Fibroblast of the aortic adventitia (primary cell): ENCODE data around the gene PTPN20. TPM values are rescaled to one million over a fixed set of nuclear protein-coding genes. Genes with fewer than 3 reads are reported as not detected.
"Not testable (repeated sequence)": the region's sequence is repeated elsewhere in the genome, so short reads cannot be mapped to it uniquely, and the experiment has no call there.

ENCODE experiments used
- DNase-seq: peaks from one replicate; pipeline ENCODE4 v3.0.0-alpha.2; 2010; ENCODE audit warnings: low read depth
- H3K4me3 ChIP-seq: 2 replicates; pipeline ENCODE4 v1.5.1; 2011; ENCODE audit warnings: low read depth, mild to moderate bottlenecking, control low read depth, low read length, moderate library complexity
- total RNA-seq: library from RNA; depleted of rRNA; stranded (reverse); fragments of >200 nt; gene quantifications from 2 replicates; pipeline ENCODE4 v1.2.3, GENCODE V29; 2012; ENCODE audit warnings: low replicate concordance
- TF ChIP-seq, protein P1 (sequence below): IDR thresholded peaks from 2 replicates; pipeline ENCODE4 v1.5.1; 2011; ENCODE audit warnings: mild to moderate bottlenecking, low read length, control low read depth, inconsistent platforms; ENCODE audit not compliant: insufficient read depth

The PTPN20 gene, protein sequence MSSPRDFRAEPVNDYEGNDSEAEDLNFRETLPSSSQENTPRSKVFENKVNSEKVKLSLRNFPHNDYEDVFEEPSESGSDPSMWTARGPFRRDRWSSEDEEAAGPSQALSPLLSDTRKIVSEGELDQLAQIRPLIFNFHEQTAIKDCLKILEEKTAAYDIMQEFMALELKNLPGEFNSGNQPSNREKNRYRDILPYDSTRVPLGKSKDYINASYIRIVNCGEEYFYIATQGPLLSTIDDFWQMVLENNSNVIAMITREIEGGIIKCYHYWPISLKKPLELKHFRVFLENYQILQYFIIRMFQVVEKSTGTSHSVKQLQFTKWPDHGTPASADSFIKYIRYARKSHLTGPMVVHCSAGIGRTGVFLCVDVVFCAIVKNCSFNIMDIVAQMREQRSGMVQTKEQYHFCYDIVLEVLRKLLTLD
- 0.27 TPM in 1 of 2 replicates, not detected in the other for total RNA-seq

DNA sequence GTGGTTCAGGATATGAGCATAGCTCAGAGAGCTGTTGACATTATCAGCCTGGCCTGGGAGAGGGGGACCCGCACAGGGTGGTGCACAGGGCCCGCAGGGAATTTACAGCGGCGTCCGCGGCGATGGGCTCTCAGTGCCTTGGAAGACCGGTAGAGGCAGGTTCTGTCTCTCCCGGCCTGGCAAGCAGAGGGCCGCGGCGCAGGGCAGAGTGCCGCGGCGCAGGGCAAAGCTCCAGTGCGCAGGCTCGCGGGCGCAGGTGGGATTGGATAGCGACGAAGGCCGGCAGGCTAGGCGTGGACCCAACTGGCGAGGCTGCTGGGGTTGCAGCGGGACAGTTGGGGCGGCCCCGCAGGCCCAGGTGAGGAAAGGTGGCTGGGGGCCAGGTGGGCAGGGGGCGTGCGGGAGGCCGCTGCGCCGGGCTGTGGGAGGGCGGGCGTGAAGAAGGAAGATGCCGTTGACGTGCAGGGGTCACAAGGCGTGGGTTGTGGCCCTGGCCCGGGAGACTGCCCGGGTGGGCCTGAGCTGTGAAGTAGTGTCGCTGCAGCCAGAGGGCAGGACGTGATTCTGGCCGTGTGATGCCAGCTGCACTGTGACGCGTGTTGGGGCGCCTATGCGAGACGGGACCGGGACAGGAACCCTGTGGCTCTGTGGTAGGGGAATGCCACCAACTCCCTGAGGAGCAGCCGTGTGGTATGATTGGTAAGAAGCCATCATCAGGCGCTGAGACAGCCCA is at the start of gene PTPN20:
Gene PTPN20, plus strand, starts transcription at position 285 of the 733 bp plus-strand sequence. CDS start 21,072 bp downstream, outside the sequence.
- DNase-seq, H3K4me3 ChIP-seq: not testable (repeated sequence)

- not testable (repeated sequence) for H3K4me3 ChIP-seq
These were observed 41.5 kb upstream of the PTPN20 start for GRCh38 chr10:46869716-46870115.

GRCh38 chr10:46871583-46871982 is 39.6 kb upstream of the PTPN20 start:
- H3K4me3 ChIP-seq, DNase-seq: not testable (repeated sequence)

More at GRCh38 chr10:46869716-46870115, 41.5 kb upstream of the PTPN20 start:
- DNase-seq = not testable (repeated sequence)

- H3K4me3 ChIP-seq, DNase-seq: not testable (repeated sequence)
These were observed 35.9 kb upstream of the PTPN20 start for GRCh38 chr10:46875304-46875703.

- not testable (repeated sequence) for H3K4me3 ChIP-seq, DNase-seq
These were observed 34.5 kb upstream of the PTPN20 start for GRCh38 chr10:46876773-46877172.

GRCh38 chr10:46878761-46879160 is 32.5 kb upstream of the PTPN20 start:
- not testable (repeated sequence) for DNase-seq, H3K4me3 ChIP-seq

- H3K4me3 ChIP-seq, DNase-seq: not testable (repeated sequence)
- TF ChIP-seq, protein P1, sequence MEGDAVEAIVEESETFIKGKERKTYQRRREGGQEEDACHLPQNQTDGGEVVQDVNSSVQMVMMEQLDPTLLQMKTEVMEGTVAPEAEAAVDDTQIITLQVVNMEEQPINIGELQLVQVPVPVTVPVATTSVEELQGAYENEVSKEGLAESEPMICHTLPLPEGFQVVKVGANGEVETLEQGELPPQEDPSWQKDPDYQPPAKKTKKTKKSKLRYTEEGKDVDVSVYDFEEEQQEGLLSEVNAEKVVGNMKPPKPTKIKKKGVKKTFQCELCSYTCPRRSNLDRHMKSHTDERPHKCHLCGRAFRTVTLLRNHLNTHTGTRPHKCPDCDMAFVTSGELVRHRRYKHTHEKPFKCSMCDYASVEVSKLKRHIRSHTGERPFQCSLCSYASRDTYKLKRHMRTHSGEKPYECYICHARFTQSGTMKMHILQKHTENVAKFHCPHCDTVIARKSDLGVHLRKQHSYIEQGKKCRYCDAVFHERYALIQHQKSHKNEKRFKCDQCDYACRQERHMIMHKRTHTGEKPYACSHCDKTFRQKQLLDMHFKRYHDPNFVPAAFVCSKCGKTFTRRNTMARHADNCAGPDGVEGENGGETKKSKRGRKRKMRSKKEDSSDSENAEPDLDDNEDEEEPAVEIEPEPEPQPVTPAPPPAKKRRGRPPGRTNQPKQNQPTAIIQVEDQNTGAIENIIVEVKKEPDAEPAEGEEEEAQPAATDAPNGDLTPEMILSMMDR = peak; percentile 5
These were observed 20.2 kb upstream of the PTPN20 start for GRCh38 chr10:46890813-46891611.

DNA sequence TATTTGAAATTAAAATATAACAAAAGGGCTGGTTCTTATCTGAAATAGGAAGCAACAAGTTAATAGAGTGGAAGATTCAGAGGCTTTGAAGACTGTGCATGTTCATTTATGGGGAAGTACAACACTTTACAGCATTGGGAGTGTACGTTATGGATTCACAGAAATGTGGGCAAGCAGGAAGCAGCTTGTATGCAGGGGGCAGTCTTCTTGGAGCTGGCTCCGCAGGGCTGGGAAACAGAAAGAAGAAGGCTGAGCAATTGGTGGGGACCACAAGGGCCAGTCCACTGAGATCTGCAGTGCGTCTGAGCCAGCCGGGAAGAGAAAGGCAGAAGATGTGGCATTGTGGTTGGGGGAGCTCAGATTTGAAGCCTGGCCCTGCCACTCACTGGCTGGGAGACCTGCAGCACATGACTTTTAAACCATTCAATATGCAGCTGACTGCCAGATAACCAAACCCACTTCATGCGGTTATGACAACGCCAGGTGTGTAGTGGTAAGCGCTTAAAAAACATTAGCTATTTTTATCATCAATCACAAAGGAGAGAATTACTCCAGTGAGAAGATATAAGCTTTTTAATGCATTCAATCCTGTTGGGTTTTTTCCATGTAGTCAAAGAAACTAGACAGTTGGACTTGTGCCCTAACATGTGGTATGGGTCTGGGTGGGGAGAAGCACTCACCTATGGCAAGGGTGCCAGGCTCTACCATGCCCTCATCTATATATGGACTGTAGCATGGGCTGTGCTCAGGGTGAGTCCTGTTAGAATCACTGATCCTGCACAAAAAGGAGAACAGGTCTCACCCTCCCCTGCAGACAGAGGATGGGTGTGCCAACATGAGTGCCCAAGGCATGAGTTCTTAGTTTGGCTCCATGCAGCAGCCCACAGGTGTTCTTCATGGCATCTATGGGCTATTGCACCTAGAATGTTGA is 14.2 kb upstream of the PTPN20 start:
- not testable (repeated sequence) for DNase-seq, H3K4me3 ChIP-seq

DNA sequence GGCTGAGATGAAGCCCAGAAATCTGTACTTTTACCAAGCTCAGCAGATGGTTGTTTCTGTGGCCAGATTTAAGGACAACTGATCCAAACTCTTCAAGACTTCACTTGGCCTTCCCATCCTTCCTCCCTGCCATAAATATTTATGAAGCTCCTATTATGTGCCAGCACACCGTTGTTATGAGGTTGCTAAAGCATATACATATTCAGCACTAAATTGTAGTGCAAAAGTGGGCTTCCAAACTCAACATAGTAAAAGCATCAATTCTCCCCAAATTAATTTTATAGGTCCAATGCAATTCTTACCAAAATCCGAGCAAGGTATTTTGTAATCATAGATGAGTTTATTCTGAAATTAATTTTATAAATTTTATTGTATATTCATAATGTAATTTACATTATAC is 10.0 kb upstream of the PTPN20 start:
- H3K4me3 ChIP-seq, DNase-seq: not testable (repeated sequence)

DNA sequence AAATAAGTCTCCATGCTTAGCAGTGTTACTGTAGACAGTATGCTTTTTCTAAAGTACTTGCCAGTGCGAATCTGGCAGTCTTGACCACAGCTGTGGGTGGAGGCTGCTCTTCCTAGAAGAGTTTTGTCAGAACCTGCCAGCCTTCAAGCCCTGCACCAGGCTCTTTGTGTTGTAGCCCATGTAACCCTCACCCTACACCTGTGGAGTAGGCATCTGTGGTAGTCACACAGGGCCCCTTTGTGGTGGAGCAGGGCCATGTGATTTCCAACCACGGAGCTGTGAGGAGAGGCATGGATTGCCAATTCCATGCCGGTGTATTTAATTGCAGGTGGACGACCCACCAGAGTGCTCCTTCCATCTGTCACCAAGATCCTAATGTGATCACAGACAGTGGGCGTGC is 7.4 kb upstream of the PTPN20 start:
- DNase-seq, H3K4me3 ChIP-seq: not testable (repeated sequence)

DNA sequence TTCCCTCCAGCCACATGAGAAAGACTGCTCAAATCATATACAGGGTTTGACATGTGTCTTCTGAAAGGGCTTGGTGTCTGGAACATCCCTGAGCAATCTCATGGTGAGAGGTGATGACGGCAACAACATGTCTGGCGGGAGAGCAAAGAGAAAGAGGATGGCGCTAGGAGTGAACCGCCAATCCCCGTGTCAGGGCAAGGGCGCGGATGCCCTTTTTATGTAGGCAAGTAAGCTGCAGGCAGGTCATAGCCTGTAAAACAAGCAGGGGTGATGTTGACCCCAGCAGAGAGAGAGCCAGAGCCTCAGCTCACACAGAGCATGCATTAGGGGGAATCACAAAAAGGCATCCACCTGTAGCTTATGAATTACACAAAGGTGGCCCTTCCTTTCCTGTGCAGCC is 4.9 kb upstream of the PTPN20 start:
- not testable (repeated sequence) for DNase-seq

DNA sequence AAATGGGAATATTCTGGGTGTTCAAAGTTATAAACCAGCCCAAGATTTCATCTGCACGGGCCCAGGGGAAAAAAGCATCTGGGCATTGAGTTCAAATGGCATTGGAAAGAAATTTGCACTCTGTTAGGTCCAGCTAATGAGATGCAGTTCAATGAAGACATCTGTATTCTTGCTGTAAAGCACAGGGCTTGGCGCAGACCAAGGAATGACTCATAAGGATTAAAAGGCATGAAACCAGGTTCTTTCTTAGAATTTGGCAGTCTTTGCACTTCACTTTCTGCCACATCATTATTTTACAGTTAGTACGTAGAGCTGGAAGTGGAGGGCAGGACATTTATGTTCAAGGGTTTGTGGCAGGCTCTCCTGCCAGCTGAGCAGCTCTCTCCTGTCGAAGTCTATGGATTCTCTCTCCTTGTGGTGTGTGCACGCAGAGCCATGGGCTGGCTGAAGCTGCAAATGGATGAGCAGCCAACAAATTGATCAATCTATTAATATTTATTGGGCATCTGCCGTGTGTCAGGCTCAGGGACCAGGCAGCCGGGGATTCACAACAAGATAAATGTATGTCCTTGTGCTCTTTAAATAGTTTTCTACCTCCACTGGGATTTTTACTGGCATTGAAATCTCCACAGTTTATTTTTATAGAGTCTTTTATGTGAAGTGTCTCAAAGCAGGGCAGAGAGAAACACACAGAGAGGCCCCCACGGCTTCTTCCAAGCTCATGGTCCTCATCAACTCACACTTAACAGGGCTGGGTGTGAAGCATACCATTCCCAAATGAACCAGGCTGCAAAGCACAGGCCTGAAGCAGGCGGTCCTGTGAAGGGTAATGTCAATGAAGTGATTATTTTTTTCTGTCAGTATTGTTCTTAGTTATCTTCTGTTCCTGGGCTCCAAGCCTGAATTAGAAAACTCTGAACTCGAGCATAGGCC is 3.8 kb upstream of the PTPN20 start:
- H3K4me3 ChIP-seq, DNase-seq: not testable (repeated sequence)

More for the DNA sequence above, 4.9 kb upstream of the PTPN20 start:
- H3K4me3 ChIP-seq = not testable (repeated sequence)

- not testable (repeated sequence) for DNase-seq, H3K4me3 ChIP-seq
These were observed 11.3 kb downstream of the PTPN20 start for GRCh38 chr10:46922498-46922897.

GRCh38 chr10:46925156-46925555 is 13.9 kb downstream of the PTPN20 start:
- not testable (repeated sequence) for H3K4me3 ChIP-seq, DNase-seq
